ENCODE results near the gene KCNC4.

KCNC4 gene

DNA sequence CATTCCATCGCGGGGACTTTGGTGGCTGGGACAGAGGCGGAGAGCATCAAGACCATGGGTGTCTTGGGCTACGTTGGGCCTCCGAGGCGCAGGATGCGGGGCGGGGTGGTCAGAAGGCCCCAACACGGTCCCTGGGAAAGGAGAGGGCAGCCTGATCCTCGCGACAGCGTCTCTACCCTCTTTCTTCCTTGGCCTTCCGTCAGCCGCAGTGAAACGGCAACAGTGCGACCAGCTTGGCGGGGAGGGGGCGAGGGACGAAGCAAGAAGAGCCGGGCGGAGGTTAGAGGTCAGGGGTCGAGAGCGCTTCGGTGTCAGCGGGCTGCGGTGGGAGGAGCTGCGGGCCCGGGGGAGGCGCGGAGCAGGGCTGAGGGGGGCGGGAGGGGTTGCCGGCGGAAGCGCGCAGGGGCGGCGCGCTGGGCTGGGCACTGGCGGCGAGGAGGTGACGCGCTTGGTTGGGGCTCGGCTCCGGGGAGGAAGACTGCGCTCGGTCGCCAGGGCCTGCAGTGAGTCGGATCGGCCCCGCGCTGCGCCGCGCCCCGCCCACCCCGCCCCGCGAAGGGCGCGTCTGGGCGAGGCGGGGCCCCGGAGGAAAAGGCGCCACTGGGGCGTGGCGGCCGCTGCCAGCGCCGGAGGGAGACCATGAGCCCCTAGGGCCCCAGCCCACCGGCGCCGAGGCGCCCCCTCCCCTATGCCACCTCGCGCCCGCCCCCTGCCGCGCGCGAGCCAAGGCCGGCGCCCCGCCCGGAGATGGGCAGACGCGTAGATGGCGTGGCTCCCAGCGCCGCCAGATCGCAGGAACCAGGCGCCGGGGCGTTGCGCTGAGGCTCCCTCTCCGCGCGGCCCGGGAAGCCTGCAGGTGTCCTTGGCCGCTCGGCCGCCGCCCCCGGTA lies at the start of gene KCNC4:
Gene KCNC4, plus strand, starts transcription at position 600 of the 889 bp plus-strand sequence. CDS start 1,186 bp downstream, outside the sequence.
- DNase-seq: peak; percentile 68

DNA sequence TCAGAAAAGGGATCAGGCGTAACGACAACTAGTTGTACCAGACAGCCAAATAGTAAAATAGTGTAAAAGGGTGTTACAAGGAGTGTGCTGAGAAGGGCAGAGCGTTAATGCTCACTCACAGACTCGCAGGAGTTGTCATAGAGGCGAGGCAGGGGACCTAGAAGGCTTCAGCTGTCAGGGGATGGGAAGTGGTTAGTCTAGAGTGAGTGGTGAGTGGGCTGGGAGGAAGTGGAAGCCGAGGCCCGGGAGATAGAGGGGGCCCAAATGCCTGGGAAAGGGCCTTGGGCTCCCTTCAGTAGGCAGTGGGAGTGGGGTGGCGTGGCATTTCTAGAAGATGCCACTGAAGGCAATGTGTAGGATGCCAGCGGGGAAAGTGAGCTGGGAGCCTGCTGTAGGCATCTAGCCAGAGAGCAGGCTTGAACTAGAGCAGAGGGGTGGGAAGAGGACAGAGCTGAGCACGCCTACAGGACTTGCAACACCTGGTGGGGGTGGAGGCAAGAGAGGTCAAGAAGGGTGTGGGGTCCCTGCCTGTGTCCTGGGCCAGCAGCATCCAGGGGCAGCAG lies 49.5 kb upstream of the KCNC4 start:
- no peak for DNase-seq

DNA sequence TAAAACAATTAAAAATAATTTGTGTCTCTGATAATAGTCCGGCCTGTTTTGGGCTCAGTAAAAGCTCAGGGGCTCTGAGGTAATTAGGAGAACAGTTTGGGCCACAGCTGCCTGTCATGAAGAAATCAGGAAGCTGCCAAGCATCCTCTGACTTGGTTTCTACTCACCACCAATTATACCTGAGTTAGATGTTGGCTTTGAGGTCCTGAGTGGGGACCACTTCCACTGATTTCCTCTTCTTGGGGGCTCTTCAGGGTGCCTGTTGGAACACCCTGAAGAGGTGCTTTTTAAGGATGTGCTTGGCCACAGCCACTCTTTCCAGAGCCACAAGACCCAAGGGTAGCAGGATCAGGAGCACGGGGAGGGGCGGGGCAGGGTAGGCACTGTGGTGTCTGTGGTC lies 48.9 kb upstream of the KCNC4 start:
- DNase-seq: no peak

DNA sequence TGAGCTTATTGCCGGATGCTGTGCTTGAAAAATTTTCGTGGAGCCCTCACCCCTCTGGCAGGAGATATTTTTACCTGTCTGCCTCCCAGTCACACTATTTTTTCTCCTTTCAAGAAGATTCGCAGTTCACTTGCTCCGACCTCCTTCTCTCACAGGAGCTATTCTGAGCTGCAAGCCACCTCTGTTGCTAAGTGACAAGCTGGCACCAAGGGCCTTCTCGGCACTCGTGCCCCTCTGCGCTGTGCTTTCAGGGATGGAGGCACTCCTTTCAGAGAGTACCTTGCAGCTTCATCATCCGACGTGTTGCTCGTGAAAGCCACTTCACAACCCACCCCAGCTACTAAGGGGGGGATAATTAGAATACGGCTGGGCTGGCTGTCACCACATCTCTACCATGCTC lies 48.3 kb upstream of the KCNC4 start:
- peak; percentile 61 for DNase-seq

DNA sequence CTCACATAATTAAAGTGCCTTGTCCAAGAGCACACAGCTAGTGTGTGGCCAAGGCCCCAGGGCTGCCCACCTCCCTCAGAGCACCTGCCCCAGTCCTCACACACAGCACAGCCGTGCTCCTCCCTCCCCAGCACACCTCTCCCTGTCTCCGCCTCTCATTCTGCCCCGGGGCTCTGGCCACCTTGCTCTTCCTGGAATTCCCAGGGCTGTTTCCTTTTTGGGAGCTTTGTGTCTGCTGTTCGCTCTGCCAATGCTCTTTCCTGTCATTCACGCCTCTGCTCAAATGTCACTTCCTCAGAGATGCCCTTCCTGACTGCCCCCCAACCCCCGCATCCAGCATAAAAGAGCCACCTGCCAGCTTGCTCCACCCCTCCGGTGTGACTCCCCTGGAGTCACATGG lies 46.5 kb upstream of the KCNC4 start:
- DNase-seq: no peak

DNA sequence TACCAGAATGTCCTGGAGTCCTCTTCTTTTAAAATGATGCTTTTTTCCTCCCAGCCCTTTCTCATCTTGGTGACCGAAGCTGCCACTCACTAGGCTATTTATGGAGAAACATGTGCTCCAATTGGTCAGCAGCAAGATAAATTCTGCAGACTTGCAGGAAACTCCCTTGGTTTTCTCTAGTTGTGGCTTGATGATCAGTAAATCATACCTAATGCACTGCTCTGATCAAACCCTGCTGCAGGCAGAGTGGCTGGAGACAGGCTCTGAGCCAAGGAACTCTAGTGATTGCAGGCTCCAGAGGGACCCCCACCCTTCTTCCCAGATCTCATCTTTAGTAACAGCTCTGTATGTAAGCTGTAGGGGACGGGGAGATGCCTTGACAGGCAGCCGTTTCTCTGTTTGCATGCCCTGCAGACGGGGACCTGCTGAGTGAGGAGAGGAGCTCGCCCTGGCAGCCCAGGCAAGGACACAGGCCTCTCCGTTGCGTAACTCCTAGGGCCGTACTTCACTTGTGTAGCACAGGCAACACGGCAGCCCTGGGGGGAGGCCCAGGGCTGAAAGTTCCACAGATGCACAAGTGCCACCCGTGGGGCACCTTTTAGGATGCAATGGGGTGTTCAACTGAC lies 45.3 kb upstream of the KCNC4 start:
- DNase-seq: no peak

DNA sequence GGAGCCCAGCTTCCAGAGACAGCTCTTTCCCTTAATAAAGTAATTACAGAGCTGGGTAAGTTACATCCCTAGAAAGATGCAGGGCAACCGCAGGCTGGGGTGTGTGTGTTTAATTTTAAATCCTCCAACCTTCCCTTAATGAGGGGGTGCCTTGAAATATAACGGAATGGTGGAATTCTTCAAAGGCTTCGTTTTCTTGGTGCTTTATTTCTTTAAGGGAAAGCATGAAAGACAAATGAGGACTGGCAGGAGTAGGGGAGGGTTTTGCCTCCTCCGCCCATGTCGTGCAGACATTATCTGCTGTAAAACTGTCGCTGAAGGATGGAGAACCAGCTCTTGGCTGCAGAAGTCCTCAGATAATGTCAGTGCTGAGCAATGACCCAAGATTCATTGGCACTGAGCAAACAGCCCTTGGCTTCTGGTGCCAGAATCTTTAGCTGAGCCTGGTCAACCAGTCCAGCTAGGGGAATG lies 44.3 kb upstream of the KCNC4 start:
- no peak for DNase-seq

DNA sequence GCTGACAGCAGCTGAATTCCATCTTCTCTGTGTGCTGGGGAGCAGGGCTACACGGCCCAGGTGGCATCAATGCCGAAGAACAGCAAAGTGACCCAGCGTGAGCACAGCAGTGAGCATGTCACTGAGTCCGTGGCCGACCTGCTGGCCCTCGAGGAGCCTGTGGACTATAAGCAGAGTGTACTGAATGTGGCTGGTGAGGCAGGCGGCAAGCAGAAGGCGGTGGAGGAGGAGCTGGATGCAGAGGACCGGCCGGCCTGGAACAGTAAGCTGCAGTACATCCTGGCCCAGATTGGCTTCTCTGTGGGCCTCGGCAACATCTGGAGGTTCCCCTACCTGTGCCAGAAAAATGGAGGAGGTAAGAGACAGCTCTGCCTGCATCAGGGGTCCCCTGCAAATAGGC lies 43.3 kb upstream of the KCNC4 start:
- no peak for DNase-seq

DNA sequence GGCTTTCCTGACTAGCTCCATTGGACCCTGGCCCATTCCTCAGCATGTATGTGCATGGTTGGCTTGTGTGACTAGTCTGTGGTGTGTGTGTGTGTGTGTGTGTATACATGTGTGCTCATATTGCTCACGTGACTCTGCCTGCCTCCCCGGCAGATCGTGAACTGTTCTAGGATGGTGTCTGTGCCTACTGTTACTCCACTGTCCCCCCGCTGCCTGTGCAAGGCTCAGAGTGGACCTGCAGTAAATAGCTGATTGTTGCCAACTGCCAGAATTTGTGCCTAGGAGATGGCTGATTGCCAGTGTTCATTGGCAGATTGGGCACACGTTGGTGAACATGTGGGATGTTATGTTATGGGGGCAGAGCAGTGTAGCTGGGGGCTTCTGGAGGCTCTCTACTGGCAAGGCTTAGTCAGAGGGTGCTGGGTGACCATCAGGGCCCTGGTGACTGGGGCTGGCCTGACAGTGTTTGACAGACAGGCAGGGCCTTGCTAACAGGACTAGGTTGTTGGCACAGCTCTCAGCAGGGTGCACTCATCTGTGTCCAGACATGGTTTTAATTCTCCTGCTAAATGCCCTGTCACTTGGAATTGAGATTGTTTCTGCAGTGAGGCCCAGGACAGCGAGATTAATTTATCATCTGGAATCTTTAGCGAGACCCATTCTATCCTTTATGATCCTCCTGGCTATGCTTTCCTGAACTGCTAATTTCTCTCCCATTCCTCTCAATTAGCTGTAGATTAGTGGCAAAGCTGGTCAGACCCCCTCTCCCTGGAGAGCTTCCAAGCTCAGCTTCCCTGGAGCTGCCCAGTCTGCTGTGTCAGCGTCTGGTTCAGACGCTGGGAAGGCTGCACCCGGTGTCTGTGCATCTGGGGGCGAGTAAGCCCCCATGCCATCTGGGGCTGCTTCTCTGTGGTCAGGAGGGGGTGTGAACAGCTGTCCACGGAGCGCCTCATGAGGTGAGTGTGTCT lies 39.1 kb upstream of the KCNC4 start:
- DNase-seq: peak; percentile 78

DNA sequence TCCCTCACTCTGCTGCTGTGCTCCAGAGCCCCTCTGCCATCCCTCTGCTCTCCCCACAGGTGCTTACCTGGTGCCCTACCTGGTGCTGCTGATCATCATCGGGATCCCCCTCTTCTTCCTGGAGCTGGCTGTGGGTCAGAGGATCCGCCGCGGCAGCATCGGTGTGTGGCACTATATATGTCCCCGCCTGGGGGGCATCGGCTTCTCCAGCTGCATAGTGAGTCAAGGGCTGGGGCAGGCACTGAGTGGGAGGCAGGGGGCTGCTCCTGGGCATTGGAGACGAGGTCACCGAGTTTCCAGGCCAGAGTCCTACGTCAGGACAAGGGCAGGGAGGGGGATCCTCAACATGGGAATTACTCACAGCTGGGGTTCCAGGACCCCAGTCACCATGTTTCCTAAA lies 38.1 kb upstream of the KCNC4 start:
- no peak for DNase-seq

DNA sequence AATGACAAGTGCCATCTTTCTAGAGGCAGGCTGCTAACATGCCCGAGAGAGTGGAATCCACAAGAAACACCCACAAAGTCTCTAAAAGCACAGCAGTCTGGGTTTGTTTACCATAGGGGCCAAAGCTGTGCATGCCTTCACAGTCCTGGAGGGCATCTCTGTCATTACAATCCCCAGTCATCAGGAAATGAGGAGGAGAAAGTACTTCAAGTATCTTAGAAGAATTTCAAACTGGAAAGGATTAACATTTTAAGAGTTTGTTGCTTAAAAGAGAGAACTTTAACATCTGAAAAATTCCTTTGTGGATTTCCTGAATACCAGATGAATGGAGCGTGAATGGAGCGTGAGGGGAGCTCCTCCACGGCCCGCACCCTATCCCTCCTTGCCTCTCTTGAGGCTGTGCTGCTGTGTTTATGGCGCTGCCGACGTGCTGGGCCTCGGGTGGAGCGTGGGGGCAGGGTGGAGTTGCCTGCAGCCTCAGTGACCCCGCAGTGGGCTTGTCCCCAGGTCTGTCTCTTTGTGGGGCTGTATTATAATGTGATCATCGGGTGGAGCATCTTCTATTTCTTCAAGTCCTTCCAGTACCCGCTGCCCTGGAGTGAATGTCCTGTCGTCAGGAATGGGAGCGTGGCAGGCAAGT lies 36.5 kb upstream of the KCNC4 start:
- no peak for DNase-seq

DNA sequence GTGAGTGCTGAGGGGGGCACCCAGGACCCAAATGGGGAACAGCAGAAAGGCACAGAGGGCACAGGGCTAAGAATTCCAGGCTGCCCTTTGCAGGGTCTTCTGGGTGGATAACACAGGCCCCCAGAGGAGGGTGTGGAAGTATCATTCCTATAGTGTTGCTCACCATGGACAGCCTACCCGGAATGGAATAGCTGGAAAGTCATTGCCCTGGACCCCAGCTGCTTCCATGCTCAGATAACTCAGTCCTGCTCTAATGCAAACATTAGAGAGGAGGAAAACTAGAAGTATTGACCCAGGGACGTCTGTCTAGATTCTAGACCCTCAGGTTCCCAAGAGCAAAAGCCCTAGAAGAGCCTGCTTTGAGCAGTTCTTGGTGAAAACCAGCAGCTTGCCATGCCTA lies 35.2 kb upstream of the KCNC4 start:
- DNase-seq: no peak

DNA sequence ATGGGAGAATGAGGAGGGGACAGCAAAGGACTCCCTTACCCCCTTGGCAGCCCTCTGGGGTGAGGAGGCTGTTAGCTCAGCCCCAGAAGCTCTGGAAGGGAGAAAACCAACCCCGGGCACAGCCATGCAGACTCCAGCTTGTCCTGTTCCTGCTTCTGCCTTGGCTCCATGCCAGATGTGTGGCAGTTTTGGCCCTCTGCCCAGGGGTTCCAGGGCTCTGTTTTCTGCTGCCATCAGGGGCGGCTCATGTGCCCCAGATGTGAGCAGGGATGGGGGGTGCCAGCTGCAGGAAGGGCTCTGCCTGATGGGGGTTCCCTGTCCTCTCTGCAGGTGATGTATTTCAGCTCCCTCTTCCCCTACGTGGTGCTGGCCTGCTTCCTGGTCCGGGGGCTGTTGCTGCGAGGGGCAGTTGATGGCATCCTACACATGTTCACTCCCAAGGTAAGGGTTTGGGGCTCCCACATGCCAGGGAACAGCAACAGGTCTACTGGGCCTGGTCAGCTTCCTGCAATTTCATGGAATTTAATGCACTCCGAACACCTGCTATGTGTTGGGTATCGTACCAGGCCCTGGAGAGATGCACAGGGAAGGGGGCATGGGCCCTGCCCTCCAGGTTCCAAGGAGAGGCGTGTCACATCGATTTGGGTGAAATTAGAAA lies 33.7 kb upstream of the KCNC4 start:
- DNase-seq: peak; percentile 74

DNA sequence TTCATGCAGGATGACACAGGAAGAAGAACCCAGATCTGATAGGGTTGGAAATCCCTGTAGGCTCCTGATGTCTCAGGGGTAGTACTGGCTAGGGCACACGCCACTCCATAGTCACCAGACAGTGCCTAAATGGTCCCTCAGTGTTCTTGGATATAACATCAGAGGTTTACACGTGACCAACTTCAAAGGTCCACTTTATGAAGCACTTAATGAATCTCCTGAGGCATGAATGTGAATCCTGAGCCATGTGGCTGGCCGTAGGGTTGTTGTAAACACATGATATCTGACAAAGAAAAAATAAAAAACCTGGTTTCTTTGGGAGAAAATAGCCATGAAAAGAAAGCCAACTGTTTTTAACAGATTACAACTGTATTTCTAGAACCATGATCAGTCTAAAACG lies 32.3 kb upstream of the KCNC4 start:
- DNase-seq: no peak

DNA sequence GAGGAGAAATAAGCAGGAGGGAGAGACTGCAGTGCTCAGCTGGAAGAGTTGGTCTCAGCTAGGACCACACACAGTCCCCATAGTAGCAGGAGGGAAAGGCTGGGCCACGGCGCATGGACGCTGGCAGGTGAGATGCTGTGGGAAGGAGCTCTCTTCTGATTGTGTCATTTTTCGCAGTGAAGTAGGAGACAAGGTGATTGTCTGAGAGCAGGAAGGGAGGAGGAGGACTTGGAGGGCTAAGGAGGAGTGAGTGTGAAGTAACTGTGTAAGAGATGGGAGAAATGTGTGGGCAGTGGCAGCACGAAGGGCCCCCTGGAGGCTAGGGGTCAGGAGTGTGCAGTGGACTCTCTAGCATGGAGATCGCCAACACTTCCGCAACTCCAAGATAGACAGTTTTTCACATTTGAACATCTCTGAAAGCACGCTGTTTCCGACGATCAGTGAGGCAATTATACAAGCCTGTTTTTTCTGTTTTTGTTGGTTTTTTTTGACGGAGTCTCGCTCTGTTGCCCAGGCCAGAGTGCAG lies 26.4 kb upstream of the KCNC4 start:
- no peak for DNase-seq

DNA sequence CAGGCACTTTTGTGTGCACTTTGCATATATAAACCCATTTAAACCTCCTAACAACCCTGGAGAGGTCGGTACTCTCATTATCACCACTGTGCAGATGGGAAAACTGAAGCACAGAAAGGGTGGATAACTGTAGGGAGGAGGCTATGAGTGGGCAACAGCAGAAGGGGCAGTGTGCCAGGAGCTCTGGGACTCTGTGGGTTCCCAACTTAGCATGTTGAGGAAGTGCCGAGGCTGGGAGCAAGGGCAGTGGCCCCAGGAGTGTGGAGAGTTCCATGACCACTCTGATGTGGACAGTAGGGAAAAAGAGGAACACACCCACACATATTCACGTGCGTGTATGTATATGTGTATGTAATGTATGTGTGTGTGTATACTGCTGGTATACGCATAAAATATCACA lies 25.7 kb upstream of the KCNC4 start:
- DNase-seq: no peak

DNA sequence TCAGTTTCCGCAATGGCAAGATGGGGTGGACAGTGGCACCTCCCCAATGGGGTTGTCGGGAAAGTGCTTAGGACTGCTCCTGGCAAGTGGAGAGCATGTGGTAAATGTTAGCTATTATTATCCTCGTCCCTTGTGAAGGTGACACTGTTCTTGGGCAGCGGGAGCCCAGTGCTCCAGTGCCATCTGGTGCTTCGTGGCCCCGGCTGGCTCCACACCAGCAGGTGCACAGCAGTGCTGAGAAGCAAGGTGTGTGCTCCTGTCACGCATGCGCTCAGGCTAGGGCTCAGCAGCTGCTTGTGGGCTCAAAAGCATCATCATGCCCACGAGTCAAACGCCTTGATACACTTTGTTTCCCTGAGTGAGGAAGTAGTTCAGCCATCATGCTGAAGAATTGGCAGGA lies 24.9 kb upstream of the KCNC4 start:
- DNase-seq: peak; percentile 38

DNA sequence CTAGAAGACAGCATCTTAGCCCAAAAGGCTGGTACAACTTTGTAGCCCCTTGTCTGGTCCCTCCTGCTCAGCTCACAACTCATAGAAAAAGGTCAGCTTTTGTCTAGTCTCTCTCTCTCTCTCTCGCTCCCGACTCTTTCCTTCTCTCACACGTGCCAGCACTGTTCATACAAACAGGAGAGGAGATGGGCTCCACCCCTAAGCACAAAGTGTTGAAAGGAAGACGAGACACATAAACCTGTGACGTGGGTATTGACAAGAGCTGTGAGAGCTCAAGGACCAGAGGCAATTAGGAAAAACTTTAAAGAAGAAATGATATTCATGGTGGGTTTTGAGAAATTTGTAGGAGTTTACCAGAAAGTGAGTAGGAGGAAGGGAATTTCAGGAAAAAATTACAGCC lies 23.6 kb upstream of the KCNC4 start:
- no peak for DNase-seq

DNA sequence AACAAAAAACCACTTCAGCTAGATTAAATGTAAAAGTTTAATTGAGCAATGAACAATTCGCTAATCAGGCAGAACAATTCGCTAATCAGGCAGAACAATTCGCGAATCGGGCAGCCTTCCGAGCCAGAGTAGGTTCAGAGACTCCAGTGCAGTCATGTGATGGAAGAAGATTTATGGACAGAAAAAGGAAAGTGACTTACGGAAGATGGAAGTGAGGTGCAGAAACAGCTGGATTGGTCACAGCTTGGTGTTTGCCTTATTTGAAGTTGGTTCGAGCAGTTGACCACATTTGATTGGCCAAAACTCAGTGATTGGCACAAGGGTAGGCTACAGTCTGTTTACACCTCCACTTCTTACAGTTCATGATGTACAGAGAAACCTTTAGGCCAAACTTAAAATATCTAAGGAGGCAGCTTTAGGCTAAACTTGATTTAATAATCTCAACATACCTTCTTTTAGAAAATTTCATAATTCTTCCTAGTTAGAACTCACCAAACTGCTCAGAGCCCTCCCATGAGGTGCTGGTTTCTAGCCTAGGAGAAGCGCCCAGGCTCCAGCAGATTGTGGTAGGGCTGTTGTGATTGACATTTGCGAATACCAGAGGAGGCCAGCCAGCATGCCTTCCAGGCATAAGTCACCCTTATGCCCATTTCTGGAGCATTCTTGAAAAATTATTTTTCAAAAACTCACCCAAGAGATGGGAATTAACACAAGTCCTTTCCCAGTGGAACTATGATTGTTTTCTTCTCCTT lies 22.8 kb upstream of the KCNC4 start:
- no peak for DNase-seq

DNA sequence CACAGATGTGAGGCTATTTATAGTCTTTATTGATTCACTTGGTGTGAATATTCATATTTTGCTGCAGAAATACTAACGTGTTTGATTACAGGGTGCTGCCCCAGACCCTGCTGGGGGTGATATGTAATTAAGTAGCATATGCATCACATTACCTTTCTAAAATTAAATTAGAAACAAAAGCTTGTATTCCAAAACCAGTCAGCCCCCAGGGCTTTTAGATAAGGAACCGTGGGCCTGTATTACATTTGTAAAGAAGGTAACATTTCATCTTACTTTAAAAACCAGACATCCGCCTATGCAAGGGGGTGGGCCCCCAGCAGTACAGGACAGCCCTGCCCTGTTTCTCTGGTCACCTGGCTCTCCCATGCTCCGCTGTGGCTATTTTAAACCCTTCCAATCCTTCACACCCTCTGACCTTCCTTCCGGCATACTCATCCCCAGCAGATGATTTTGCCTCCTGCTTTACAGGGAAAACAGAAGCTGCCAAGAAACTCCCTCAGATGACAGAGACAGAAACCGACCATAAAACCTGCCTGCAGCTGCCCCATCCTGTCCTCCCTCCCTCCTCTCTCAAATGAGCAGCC lies 22.0 kb upstream of the KCNC4 start:
- DNase-seq: no peak
